Measurements from ENCODE around the gene FBXO4. TPM values are rescaled to one million over a fixed set of nuclear protein-coding genes. Genes with fewer than 3 reads are reported as not detected.

The FBXO4 gene
- total and polyA plus RNA-seq, 2 of the 8 experiments (the other 6 are each of a cell fraction or from before 2014, with no cell fraction given), result 0.60 to 0.88 TPM

DNA sequence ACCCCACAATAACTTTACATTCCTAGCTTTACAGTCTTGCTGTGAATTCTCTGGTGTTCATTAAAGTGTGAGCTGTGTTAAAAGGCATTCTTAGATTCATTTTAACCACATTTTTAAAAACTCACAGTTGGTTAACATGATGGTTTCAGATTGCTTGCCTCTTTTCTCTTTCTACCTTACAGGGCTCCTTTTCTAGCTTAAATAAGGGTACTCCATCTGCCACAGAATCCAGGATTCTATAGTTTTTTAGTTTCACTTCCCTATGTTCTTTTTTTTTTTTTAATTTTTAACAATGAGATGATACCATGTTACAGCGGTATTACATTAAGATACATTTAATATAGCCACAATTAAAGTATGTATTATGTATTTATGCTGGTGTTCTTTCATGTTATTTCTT is 3.9 kb upstream of the FBXO4 start:
- CTCF ChIA-PET (ENCODE audit: partially characterized antibody), result no interaction called here
- Histone ChIP-seq H3K36me3 (ENCODE audit: control insufficient read depth in 2 of 4, insufficient read depth in 4 of 4, low read length in 3 of 4) (peaks cover 2 to 31% (median 18%) of the 10 kb centered on the region in 4 experiments; a peak in 7 of 8 replicates), H2BK120ac (replicated peaks; ENCODE audit: low read depth, low read length) (no peak overlapping the region), H3K27me3 (replicated peaks in 1 of 4; ENCODE audit: control insufficient read depth in 3 of 4, extremely low read depth in 1 of 4, insufficient read depth in 3 of 4, low read length in 3 of 4) (no peaks in the 10 kb centered on the region), H3K4me1 (replicated peaks in 1 of 4; ENCODE audit: control insufficient read depth in 3 of 4, insufficient read depth in 4 of 4, low read length in 3 of 4) (peaks cover 0 to 3% (median 0%) of the 10 kb centered on the region in 4 experiments; a peak in 2 of 7 replicates), H3K14ac (ENCODE audit: insufficient read length) (no peak overlapping the region), H2BK15ac (ENCODE audit: low read length) (no peak overlapping the region), H4K5ac (ENCODE audit: insufficient read length, low read depth, low read length) (no peak overlapping the region), H3K4ac (replicated peaks; ENCODE audit: insufficient read length, low read depth, low read length) (no peak overlapping the region), H2AFZ (ENCODE audit: low read length) (no peak overlapping the region), H3K23me2 (ENCODE audit: low read depth, low read length) (peaks cover 3% of the 10 kb centered on the region; the same call in 1 of the 2 replicates), H3K79me2 (ENCODE audit: control insufficient read depth in 1 of 2, insufficient read depth in 2 of 2, low read length in 2 of 2) (no peaks in the 10 kb centered on the region), H3K27ac (ENCODE audit: low read depth, low read length) (no peak overlapping the region), H2BK5ac (ENCODE audit: low read depth, low read length) (no peak overlapping the region), H2AK5ac (ENCODE audit: low read depth, low read length) (no peak overlapping the region), H3K23ac (ENCODE audit: insufficient read length) (no peak overlapping the region), H4K91ac (replicated peaks; ENCODE audit: insufficient read length, low read length) (no peak overlapping the region), H4K20me1 (replicated peaks in 1 of 2; ENCODE audit: control insufficient read depth in 1 of 2, insufficient read depth in 2 of 2, low read length in 2 of 2) (no peaks in the 10 kb centered on the region), H3K9ac (replicated peaks in 1 of 4; ENCODE audit: extremely low read depth in 1 of 4, low read depth in 3 of 4, low read length in 3 of 4) (no peak overlapping the region), H3K56ac (replicated peaks; ENCODE audit: insufficient read length, low read depth, low read length) (no peak overlapping the region), H3K79me1 (ENCODE audit: low read depth, low read length) (no peaks in the 10 kb centered on the region), H3K9me3 (ENCODE audit: insufficient read depth in 2 of 2, low read depth in 1 of 2, low read length in 1 of 2) (no peaks in the 10 kb centered on the region), H4K8ac (ENCODE audit: extremely low read depth, insufficient read depth, low read length) (no peak overlapping the region), H3K18ac (ENCODE audit: extremely low read depth, low read length) (no peak overlapping the region), H3K4me3 (ENCODE audit: extremely low read depth in 1 of 4, insufficient read depth in 2 of 4, low read depth in 3 of 4, low read length in 4 of 4) (no peak overlapping the region), H2BK12ac (ENCODE audit: low read depth, low read length) (no peak overlapping the region), H3K4me2 (ENCODE audit: insufficient read depth in 1 of 2, low read depth in 2 of 2, low read length in 2 of 2) (no peak overlapping the region), H2BK20ac (ENCODE audit: low read length) (no peak overlapping the region)
- POLR2A ChIA-PET (ENCODE audit: partially characterized antibody), result no interaction called here
- FAIRE-seq (no peak), DNase-seq (ENCODE audit: low read depth in 1 of 2, low spot score in 2 of 2) (no peak)
- WGBS, 2 experiments (ENCODE audit: extremely low coverage in 1 of 2, insufficient coverage in 1 of 2, insufficient read length in 1 of 2, insufficient replicate concordance in 2 of 2, low coverage in 1 of 2, low lambda C conversion rate in 2 of 2, missing lambda C conversion rate in 1 of 2), result 100% methylated on average over 1 of the region's 1 CpG; no CpG with 5 or more reads in 1 of the 2 experiments
- TF ChIP-seq MAFK (IDR thresholded peaks at IDR 0.05; ENCODE audit: low read depth, low read length), result no peak

Data from H1 (cell line).